H1 (cell line): ENCODE data around the gene TMEM151B. TPM values are rescaled to one million over a fixed set of nuclear protein-coding genes. Genes with fewer than 3 reads are reported as not detected.

ENCODE experiments used
- CTCF ChIA-PET: fragments of 300-600 bp; sonication (Branson Sonifier 250); formaldehyde crosslinking; loops from one replicate; lab custom pipeline; 2021; ENCODE audit not compliant: partially characterized antibody; lab: Charles Lee
- POLR2A ChIA-PET: fragments of 300-600 bp; sonication (Branson Sonifier 250); formaldehyde crosslinking; loops from one replicate; lab custom pipeline; 2021; ENCODE audit warnings: inconsistent platforms; ENCODE audit not compliant: partially characterized antibody; lab: Charles Lee
- DNase-seq, 2 experiments: peaks; one replicate each; pipeline versions ENCODE4 v3.0.0 to v3.0.0-alpha.2; 2010 to 2022; ENCODE audit warnings: low spot score in 2 of 2, low read depth in 1 of 2, mixed read lengths in 1 of 2
- FAIRE-seq: peaks from 2 replicates; lab custom pipeline; 2011; peaks lifted over from hg19 to GRCh38; lab: Jason Lieb, UNC
- H2AFZ ChIP-seq: 2 replicates; pipeline ENCODE4 v1.8.1; 2012; ENCODE audit warnings: low read length, inconsistent platforms
- H2AK5ac ChIP-seq: 2 replicates; pipeline ENCODE4 v1.6.1; 2013; ENCODE audit warnings: low read depth, low read length
- H2BK120ac ChIP-seq: replicated peaks from 2 replicates; pipeline ENCODE3; 2013; ENCODE audit warnings: low read depth, low read length, inconsistent platforms
- H2BK12ac ChIP-seq: 2 replicates; pipeline ENCODE4 v1.6.1; 2013; ENCODE audit warnings: low read depth, low read length
- H2BK15ac ChIP-seq: 2 replicates; pipeline ENCODE4 v1.6.1; 2013; ENCODE audit warnings: low read length
- H2BK20ac ChIP-seq: 2 replicates; pipeline ENCODE4 v1.6.1; 2013; ENCODE audit warnings: low read length
- H2BK5ac ChIP-seq: 2 replicates; pipeline ENCODE4 v1.6.1; 2013; ENCODE audit warnings: low read depth, low read length
- H3K14ac ChIP-seq: 2 replicates; pipeline ENCODE4 v1.6.1; 2013; ENCODE audit warnings: inconsistent platforms; ENCODE audit not compliant: insufficient read length
- H3K18ac ChIP-seq: 2 replicates; pipeline ENCODE4 v1.6.1; 2013; ENCODE audit warnings: low read length; ENCODE audit errors: extremely low read depth
- H3K23ac ChIP-seq: 2 replicates; pipeline ENCODE4 v1.6.1; 2013; ENCODE audit warnings: inconsistent platforms; ENCODE audit not compliant: insufficient read length
- H3K23me2 ChIP-seq: 2 replicates; pipeline ENCODE4 v1.6.1; 2013; ENCODE audit warnings: low read depth, low read length
- H3K27ac ChIP-seq: 2 replicates; pipeline ENCODE4 v1.6.1; 2011; ENCODE audit warnings: low read depth, low read length, inconsistent platforms
- H3K27me3 ChIP-seq, 4 experiments: replicated peaks in 1 of 4; 1 replicate in 1 of 4; 2 replicates in 3 of 4; pipeline versions ENCODE4 v1.6.1 to v1.8.1; 2011 to 2013; ENCODE audit warnings: low read length in 3 of 4, mild to moderate bottlenecking in 3 of 4, inconsistent platforms in 2 of 4, mixed read lengths in 2 of 4, moderate library complexity in 1 of 4; ENCODE audit not compliant: control insufficient read depth in 3 of 4, insufficient read depth in 3 of 4; ENCODE audit errors: extremely low read depth in 1 of 4
- H3K36me3 ChIP-seq, 4 experiments: 2 replicates each; pipeline versions ENCODE4 v1.6.1 to v1.8.1; 2011 to 2013; ENCODE audit warnings: mild to moderate bottlenecking in 4 of 4, low read length in 3 of 4, moderate library complexity in 2 of 4, control low read depth in 1 of 4, inconsistent platforms in 1 of 4; ENCODE audit not compliant: insufficient read depth in 4 of 4, control insufficient read depth in 2 of 4
- H3K4ac ChIP-seq: replicated peaks from 2 replicates; pipeline ENCODE3; 2013; ENCODE audit warnings: low read length, low read depth, mixed read lengths, inconsistent platforms; ENCODE audit not compliant: insufficient read length
- H3K4me1 ChIP-seq, 4 experiments: replicated peaks in 1 of 4; 1 replicate in 1 of 4; 2 replicates in 3 of 4; pipeline versions ENCODE4 v1.6.1 to v1.8.1; 2011 to 2013; ENCODE audit warnings: low read length in 3 of 4, inconsistent platforms in 2 of 4, mixed read lengths in 1 of 4; ENCODE audit not compliant: insufficient read depth in 4 of 4, control insufficient read depth in 3 of 4
- H3K4me2 ChIP-seq, 2 experiments: 2 replicates each; pipeline versions ENCODE4 v1.6.1 to v1.8.1; 2011 to 2013; ENCODE audit warnings: low read depth in 2 of 2, low read length in 2 of 2, control low read depth in 1 of 2, inconsistent platforms in 1 of 2, mild to moderate bottlenecking in 1 of 2; ENCODE audit not compliant: insufficient read depth in 1 of 2
- H3K4me3 ChIP-seq, 4 experiments: fragments of 200-600, 300-600 bp in 1 of 4; sonication (generic), shearing (Covaris generic), sonication (Bioruptor Twin) in 1 of 4; 2 replicates each; pipeline versions ENCODE4 v1.5.1 to v1.8.1; 2011 to 2016; ENCODE audit warnings: low read length in 4 of 4, low read depth in 3 of 4, control low read depth in 2 of 4, inconsistent platforms in 2 of 4, mild to moderate bottlenecking in 2 of 4, mixed read lengths in 1 of 4, moderate library complexity in 1 of 4; ENCODE audit not compliant: insufficient read depth in 2 of 4; ENCODE audit errors: extremely low read depth in 1 of 4
- H3K56ac ChIP-seq: replicated peaks from 2 replicates; pipeline ENCODE3; 2013; ENCODE audit warnings: low read depth, mild to moderate bottlenecking, mixed read lengths, low read length, inconsistent platforms; ENCODE audit not compliant: insufficient read length
- H3K79me1 ChIP-seq: 2 replicates; pipeline ENCODE4 v1.6.1; 2013; ENCODE audit warnings: low read depth, low read length, control low read depth
- H3K79me2 ChIP-seq, 2 experiments: 2 replicates each; pipeline versions ENCODE4 v1.6.1 to v1.8.1; 2012 to 2013; ENCODE audit warnings: low read length in 2 of 2, mild to moderate bottlenecking in 2 of 2, inconsistent platforms in 1 of 2; ENCODE audit not compliant: insufficient read depth in 2 of 2, control insufficient read depth in 1 of 2
- H3K9ac ChIP-seq, 4 experiments: replicated peaks in 1 of 4; 1 replicate in 1 of 4; 2 replicates in 3 of 4; pipeline versions ENCODE4 v1.6.1 to v1.8.1; 2011 to 2013; ENCODE audit warnings: low read depth in 3 of 4, low read length in 3 of 4, control low read depth in 2 of 4, mild to moderate bottlenecking in 2 of 4, moderate library complexity in 2 of 4, inconsistent platforms in 1 of 4; ENCODE audit errors: extremely low read depth in 1 of 4
- H3K9me3 ChIP-seq, 2 experiments: 2 replicates each; pipeline versions ENCODE4 v1.6.1 to v1.8.1; 2012 to 2013; ENCODE audit warnings: mild to moderate bottlenecking in 2 of 2, moderate library complexity in 2 of 2, control low read depth in 1 of 2, inconsistent platforms in 1 of 2, low read depth in 1 of 2, low read length in 1 of 2, mixed read lengths in 1 of 2; ENCODE audit not compliant: insufficient read depth in 2 of 2
- H4K20me1 ChIP-seq, 2 experiments: replicated peaks in 1 of 2; 2 replicates each; pipeline versions ENCODE3 to v1.8.1; 2011 to 2013; ENCODE audit warnings: inconsistent platforms in 2 of 2, low read length in 2 of 2, mild to moderate bottlenecking in 1 of 2; ENCODE audit not compliant: insufficient read depth in 2 of 2, control insufficient read depth in 1 of 2
- H4K5ac ChIP-seq: 2 replicates; pipeline ENCODE4 v1.6.1; 2013; ENCODE audit warnings: low read length, low read depth, mixed read lengths, inconsistent platforms; ENCODE audit not compliant: insufficient read length
- H4K8ac ChIP-seq: 2 replicates; pipeline ENCODE4 v1.8.0; 2013; ENCODE audit warnings: mild to moderate bottlenecking, moderate library complexity, low read length, inconsistent platforms; ENCODE audit not compliant: insufficient read depth; ENCODE audit errors: extremely low read depth
- H4K91ac ChIP-seq: replicated peaks from 2 replicates; pipeline ENCODE3; 2013; ENCODE audit warnings: low read length, mixed read lengths, inconsistent platforms; ENCODE audit not compliant: insufficient read length
- ATF3 ChIP-seq: IDR thresholded peaks from 2 replicates; pipeline ENCODE4 v1.6.1; 2011; ENCODE audit warnings: low read depth, mild to moderate bottlenecking, low read length; ENCODE audit not compliant: insufficient read depth
- BACH1 ChIP-seq: IDR thresholded peaks from 2 replicates; pipeline ENCODE4 v1.6.1; 2012; ENCODE audit warnings: low read length, improper control_type of control experiment
- CBX5 ChIP-seq: fragments of 300-800, 300-1000 bp; sonication (generic); IDR thresholded peaks from 2 replicates; pipeline ENCODE4 v1.7.1; 2016; ENCODE audit warnings: antibody characterized with exemption, low read length, low read depth
- CTCF ChIP-seq, 3 experiments: IDR thresholded peaks; 1 replicate in 2 of 3; 2 replicates in 1 of 3; pipeline versions ENCODE4 v1.5.1 to v1.6.1; 2011; ENCODE audit warnings: low read length in 3 of 3, mild to moderate bottlenecking in 3 of 3, inconsistent platforms in 2 of 3, low read depth in 1 of 3, moderate library complexity in 1 of 3; ENCODE audit not compliant: insufficient read depth in 1 of 3; ENCODE audit errors: control extremely low read depth in 1 of 3
- HDAC2 ChIP-seq, 2 experiments: fragments of 300-600 bp in 1 of 2; sonication (generic) in 1 of 2; IDR thresholded peaks; 2 replicates each; pipeline ENCODE4 v1.6.1; 2011 to 2012; ENCODE audit warnings: low read depth in 2 of 2, low read length in 2 of 2, mild to moderate bottlenecking in 2 of 2, moderate library complexity in 2 of 2, borderline replicate concordance in 1 of 2, inconsistent platforms in 1 of 2
- KDM4A ChIP-seq: IDR thresholded peaks from one replicate; pipeline ENCODE4 v1.7.1; 2012; ENCODE audit warnings: low read depth, mild to moderate bottlenecking, moderate library complexity, low read length, inconsistent platforms; ENCODE audit not compliant: severe bottlenecking
- KDM5A ChIP-seq: fragments of 200-600 bp; IDR thresholded peaks from 2 replicates; pipeline ENCODE4 v1.7.1; 2012; ENCODE audit warnings: mild to moderate bottlenecking, low read length, inconsistent platforms, mixed read lengths
- POLR2AphosphoS5 ChIP-seq: IDR thresholded peaks from 2 replicates; pipeline ENCODE4 v1.6.1; 2011; ENCODE audit warnings: low read depth, low read length
- SIN3A ChIP-seq, 2 experiments: IDR thresholded peaks in 1 of 2; conservative IDR thresholded peaks in 1 of 2; 2 replicates each; pipeline ENCODE4 v1.6.1; 2011 to 2012; ENCODE audit warnings: low read length in 2 of 2, improper control_type of control experiment in 1 of 2, low read depth in 1 of 2, mild to moderate bottlenecking in 1 of 2
- WGBS, 2 experiments: shearing (Covaris generic) in 1 of 2; methylation state at CpG; one replicate each; pipeline versions ENCODE4 v1.1.6 to v1.1.7; 2013 to 2015; ENCODE audit warnings: low lambda C conversion rate in 2 of 2, mixed read lengths in 2 of 2, inconsistent platforms in 1 of 2, low coverage in 1 of 2, missing lambda C conversion rate in 1 of 2; ENCODE audit not compliant: insufficient replicate concordance in 2 of 2, insufficient coverage in 1 of 2, insufficient read length in 1 of 2; ENCODE audit errors: extremely low coverage in 1 of 2, missing lambda C conversion rate in 1 of 2; 5-methylcytosine and 5-hydroxymethylcytosine counted together
- polyA plus RNA-seq, 7 experiments: library from polyadenylated mRNA; depleted of rRNA in 3 of 7; stranded (reverse) in 5 of 7; unstranded in 2 of 7; fragments of >200 nt in 5 of 7; fragments of 200-250 nt in 2 of 7; gene quantifications; 1 replicate in 5 of 7; 2 replicates in 1 of 7; 4 replicates in 1 of 7; pipeline versions ENCODE4 v1.2.1 to v1.2.3, GENCODE V29; 2011 to 2013; ENCODE audit warnings: missing spikeins in 2 of 7, mixed read lengths in 2 of 7
- total RNA-seq: library from RNA; stranded (reverse); fragmentation: NEBNext Ultra II Directional; extraction: Animal tissue kit (Norgen Biotek cat#: 25700); gene quantifications from 2 replicates; pipeline ENCODE4 v1.2.1, GENCODE V29; 2021

The TMEM151B gene
- total and polyA plus RNA-seq, 2 of the 8 experiments (the other 6 are each of a cell fraction or from before 2014, with no cell fraction given): 8.0 to 15.5 TPM

GRCh38 chr6:44256775-44257024 lies 13.6 kb upstream of the TMEM151B start:
- Histone ChIP-seq H3K9ac (peak overlapping the region; percentile 74 to 86 (median 81)), H3K18ac (no peak overlapping the region), H2BK15ac (no peak overlapping the region), H3K4me1 (peaks cover 0 to 16% (median 6%) of the 10 kb centered on the region in 4 experiments; a peak in 4 of 7 replicates), H2AK5ac (no peak overlapping the region), H3K79me2 (peaks cover 0 to 22% of the 10 kb centered on the region in 2 experiments; a peak in 2 of 4 replicates), H2BK120ac (no peak overlapping the region), H4K8ac (peak overlapping the region; percentile 89), H3K79me1 (no peaks in the 10 kb centered on the region; the same call in 1 of the 2 replicates), H2BK12ac (no peak overlapping the region), H4K91ac (no peak overlapping the region), H3K9me3 (no peaks in the 10 kb centered on the region), H3K36me3 (peaks cover 22 to 45% (median 42%) of the 10 kb centered on the region in 4 experiments), H3K14ac (no peak overlapping the region), H4K5ac (peak overlapping the region; percentile 20), H3K23me2 (peaks cover 11% of the 10 kb centered on the region), H3K23ac (no peak overlapping the region), H3K27me3 (no peaks in the 10 kb centered on the region), H3K4me3 (peak overlapping the region; percentile 67 to 85 (median 75)), H3K27ac (peak overlapping the region; percentile 88; the same call in 1 of the 2 replicates), H2AFZ (no peak overlapping the region), H4K20me1 (peaks cover 1 to 18% of the 10 kb centered on the region in 2 experiments), H2BK5ac (peak overlapping the region; percentile 92), H3K4ac (no peak overlapping the region), H3K4me2 (peak overlapping the region; percentile 58 to 82), H3K56ac (peak overlapping the region; percentile 7), H2BK20ac (no peak overlapping the region)
- ChIA-PET POLR2A (interaction anchor here (0.7 to 15.1 kb wide), 44 partner anchors 10 to 627 kb away, joined by 3 to 581 read pairs (median 5); partner anchors contain the start of genes AARS2, CAPN11, CDC5L and GTPBP2), CTCF (interaction anchor here (0.7 to 4.8 kb wide), 33 partner anchors 10 to 160 kb away, joined by 3 to 48 read pairs (median 4); partner anchors contain the start of genes CAPN11, HSP90AB1, SLC29A1 and TMEM151B)
- no peak for FAIRE-seq
- WGBS, 2 experiments: 6% methylated on average over 11 of the region's 12 CpGs; no CpG with 5 or more reads in 1 of the 2 experiments
- no peak for DNase-seq
- no peak for TF ChIP-seq HDAC2 (IDR thresholded peaks at IDR 0.05; ENCODE audit: borderline replicate concordance in 1 of 2, low read depth in 2 of 2, low read length in 2 of 2)
- TF ChIP-seq KDM4A: no peak
- TF ChIP-seq KDM5A: no peak
- 0 out of 4 replicates have a peak, but pooled peaks of 1 of the 3 experiments have one; percentile 2 for TF ChIP-seq CTCF (IDR thresholded peaks at IDR 0.05; ENCODE audit: control extremely low read depth in 1 of 3, insufficient read depth in 1 of 3, low read depth in 1 of 3, low read length in 3 of 3)
- peak; percentile 7; the same call in 1 of the 2 replicates for TF ChIP-seq POLR2AphosphoS5
- no peak for TF ChIP-seq CBX5
- no peak for TF ChIP-seq ATF3
- TF ChIP-seq BACH1: no peak
- TF ChIP-seq SIN3A (conservative IDR thresholded peaks at IDR 0.05 in 1 of 2, IDR thresholded peaks at IDR 0.05 in 1 of 2; ENCODE audit: low read depth in 1 of 2, low read length in 2 of 2): no peak
